ENCODE results near the gene SUSD1.
A peak's percentile ranks its signal among the peaks of the same experiment; 100 is the strongest.

The SUSD1 gene

DNA sequence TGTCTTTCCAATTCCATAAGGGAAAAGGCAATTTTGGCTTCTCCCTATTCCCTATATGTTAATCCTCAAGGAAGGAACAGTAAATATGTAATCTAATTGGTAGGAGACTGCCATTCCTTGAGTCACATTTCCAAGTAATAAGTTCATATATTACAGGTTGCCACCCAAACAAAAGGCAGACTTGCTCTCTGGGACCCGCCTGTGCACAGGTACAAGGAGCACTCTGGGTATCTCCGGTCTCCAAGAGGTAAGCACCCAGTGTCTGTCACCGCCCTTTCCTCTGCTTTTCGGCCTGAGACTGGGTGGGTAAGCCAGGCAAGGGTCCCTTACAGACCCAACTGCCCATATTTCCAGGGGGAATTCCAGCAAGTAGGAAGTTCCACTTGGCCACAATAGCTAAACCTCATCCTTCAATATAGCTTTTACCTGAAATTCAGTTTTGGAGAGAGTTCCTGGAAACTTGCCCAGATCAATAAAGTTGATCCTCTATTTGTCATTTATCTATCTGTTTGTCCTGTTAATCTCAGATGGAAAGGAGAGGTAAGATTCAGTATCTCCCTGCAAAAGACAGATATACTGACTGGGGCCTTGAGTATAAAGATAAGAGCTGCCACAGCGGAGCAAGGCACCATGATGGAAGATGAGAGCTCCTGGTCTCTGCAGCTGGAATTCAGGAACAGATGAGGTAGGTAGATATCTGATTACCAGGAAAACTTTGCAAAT is 81.8 kb downstream of the SUSD1 start:
- Histone ChIP-seq H3K27ac (ENCODE audit: low read length) (no peak overlapping the region), H3K4me1 (ENCODE audit: control insufficient read depth in 1 of 2, insufficient read depth in 2 of 2, low read length in 2 of 2) (no peaks in the 10 kb centered on the region), H3K9me3 (ENCODE audit: control insufficient read depth in 1 of 2, low read length in 2 of 2) (no peaks in the 10 kb centered on the region), H3K4me3 (ENCODE audit: low read depth in 1 of 2, low read length in 2 of 2) (no peak overlapping the region), H3K27me3 (ENCODE audit: low read depth, low read length) (no peaks in the 10 kb centered on the region), H3K36me3 (ENCODE audit: control insufficient read depth in 1 of 2, insufficient read depth in 2 of 2, low read length in 2 of 2) (no peaks in the 10 kb centered on the region)

DNA sequence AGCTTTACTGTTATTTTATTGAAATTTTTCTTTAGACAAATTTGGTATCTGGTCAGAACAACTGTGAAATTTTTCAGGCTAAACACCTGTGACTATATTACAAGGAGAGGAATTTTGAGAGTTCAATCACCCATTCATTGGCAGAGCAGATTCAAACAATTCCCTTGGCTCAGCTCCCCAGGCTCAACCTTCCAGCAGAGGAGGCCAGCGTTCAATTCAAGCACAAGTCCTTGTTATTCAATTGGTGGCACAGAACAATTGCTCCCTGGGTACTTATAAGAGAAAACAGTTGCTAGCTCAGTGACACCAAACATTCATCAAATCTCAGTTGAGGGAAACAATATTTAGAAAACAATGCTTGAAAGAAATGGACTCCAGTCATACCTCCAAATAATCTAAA is 83.3 kb downstream of the SUSD1 start:
- H3K9me3 ChIP-seq (ENCODE audit: control insufficient read depth in 1 of 2, low read length in 2 of 2): no peaks in the 10 kb centered on the region

GRCh38 chr9:112087506-112087905 is 87.6 kb downstream of the SUSD1 start:
- H3K9me3 ChIP-seq (ENCODE audit: control insufficient read depth in 1 of 2, low read length in 2 of 2): no peaks in the 10 kb centered on the region
- no peak overlapping the region for H3K27ac ChIP-seq (ENCODE audit: low read length)
- no peaks in the 10 kb centered on the region for H3K27me3 ChIP-seq (ENCODE audit: low read depth, low read length)
- H3K4me1 ChIP-seq (ENCODE audit: control insufficient read depth in 1 of 2, insufficient read depth in 2 of 2, low read length in 2 of 2): no peaks in the 10 kb centered on the region
- no peaks in the 10 kb centered on the region for H3K36me3 ChIP-seq (ENCODE audit: control insufficient read depth in 1 of 2, insufficient read depth in 2 of 2, low read length in 2 of 2)
- H3K4me3 ChIP-seq (ENCODE audit: low read depth in 1 of 2, low read length in 2 of 2): no peak overlapping the region

More for the DNA sequence above, 83.3 kb downstream of the SUSD1 start:
- Histone ChIP-seq H3K36me3 (ENCODE audit: control insufficient read depth in 1 of 2, insufficient read depth in 2 of 2, low read length in 2 of 2) (no peaks in the 10 kb centered on the region), H3K4me1 (ENCODE audit: control insufficient read depth in 1 of 2, insufficient read depth in 2 of 2, low read length in 2 of 2) (no peaks in the 10 kb centered on the region), H3K27me3 (ENCODE audit: low read depth, low read length) (no peaks in the 10 kb centered on the region), H3K27ac (ENCODE audit: low read length) (no peak overlapping the region), H3K4me3 (ENCODE audit: low read depth in 1 of 2, low read length in 2 of 2) (no peak overlapping the region)

DNA sequence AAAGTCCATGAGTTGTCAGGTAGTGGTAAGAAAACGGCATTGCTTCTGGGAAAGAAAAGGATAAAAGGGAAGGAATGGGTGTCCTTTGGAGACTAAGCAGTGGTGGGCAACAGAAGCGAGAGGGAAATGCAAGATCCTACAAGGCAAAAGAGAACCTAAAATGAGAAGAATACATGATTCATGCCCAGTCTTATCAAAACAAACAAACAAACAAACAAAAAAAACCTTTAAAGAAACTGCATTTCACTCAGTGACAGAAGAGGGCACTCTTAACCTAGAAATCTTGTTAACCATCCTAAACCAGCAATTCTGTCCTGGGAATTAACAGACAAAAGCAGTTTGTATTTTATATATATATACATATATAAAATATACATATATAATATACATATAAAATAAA is 88.5 kb downstream of the SUSD1 start:
- H3K36me3 ChIP-seq (ENCODE audit: control insufficient read depth in 1 of 2, insufficient read depth in 2 of 2, low read length in 2 of 2): no peaks in the 10 kb centered on the region
- H3K4me3 ChIP-seq (ENCODE audit: low read depth in 1 of 2, low read length in 2 of 2): no peak overlapping the region
- H3K4me1 ChIP-seq (ENCODE audit: control insufficient read depth in 1 of 2, insufficient read depth in 2 of 2, low read length in 2 of 2): no peaks in the 10 kb centered on the region
- H3K27me3 ChIP-seq (ENCODE audit: low read depth, low read length): no peaks in the 10 kb centered on the region
- H3K27ac ChIP-seq (ENCODE audit: low read length): no peak overlapping the region
- no peaks in the 10 kb centered on the region for H3K9me3 ChIP-seq (ENCODE audit: control insufficient read depth in 1 of 2, low read length in 2 of 2)

- no peaks in the 10 kb centered on the region for H3K36me3 ChIP-seq (ENCODE audit: control insufficient read depth in 1 of 2, insufficient read depth in 2 of 2, low read length in 2 of 2)
- no peaks in the 10 kb centered on the region for H3K27me3 ChIP-seq (ENCODE audit: low read depth, low read length)
- H3K4me3 ChIP-seq (ENCODE audit: low read depth in 1 of 2, low read length in 2 of 2): no peak overlapping the region
- no peaks in the 10 kb centered on the region for H3K4me1 ChIP-seq (ENCODE audit: control insufficient read depth in 1 of 2, insufficient read depth in 2 of 2, low read length in 2 of 2)
- no peak overlapping the region for H3K27ac ChIP-seq (ENCODE audit: low read length)
- no peaks in the 10 kb centered on the region for H3K9me3 ChIP-seq (ENCODE audit: control insufficient read depth in 1 of 2, low read length in 2 of 2)
Observed at GRCh38 chr9:112084907-112085306, 90.2 kb downstream of the SUSD1 start.

DNA sequence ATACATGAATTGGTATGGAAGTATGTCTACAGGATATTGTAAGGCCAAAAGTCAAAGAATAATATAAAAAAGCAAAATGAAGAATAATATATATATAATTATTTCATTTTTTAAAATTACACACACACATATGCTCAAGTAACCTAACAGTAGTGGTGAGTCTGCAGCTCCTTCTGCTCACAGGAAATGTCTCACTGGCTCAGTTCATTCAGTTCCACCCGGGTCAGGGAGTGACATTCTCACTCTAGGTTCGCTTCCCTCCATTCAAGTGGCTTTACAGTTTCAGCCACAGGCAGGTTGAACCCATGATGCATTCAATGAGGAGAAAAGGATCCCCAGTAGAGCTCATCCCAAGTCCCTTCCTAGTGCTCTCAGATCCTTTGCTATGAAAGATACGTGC is 90.8 kb downstream of the SUSD1 start:
- no peak overlapping the region for H3K27ac ChIP-seq (ENCODE audit: low read length)
- no peaks in the 10 kb centered on the region for H3K27me3 ChIP-seq (ENCODE audit: low read depth, low read length)
- no peaks in the 10 kb centered on the region for H3K4me1 ChIP-seq (ENCODE audit: control insufficient read depth in 1 of 2, insufficient read depth in 2 of 2, low read length in 2 of 2)
- no peaks in the 10 kb centered on the region for H3K9me3 ChIP-seq (ENCODE audit: control insufficient read depth in 1 of 2, low read length in 2 of 2)
- H3K36me3 ChIP-seq (ENCODE audit: control insufficient read depth in 1 of 2, insufficient read depth in 2 of 2, low read length in 2 of 2): no peaks in the 10 kb centered on the region
- H3K4me3 ChIP-seq (ENCODE audit: low read depth in 1 of 2, low read length in 2 of 2): no peak overlapping the region

DNA sequence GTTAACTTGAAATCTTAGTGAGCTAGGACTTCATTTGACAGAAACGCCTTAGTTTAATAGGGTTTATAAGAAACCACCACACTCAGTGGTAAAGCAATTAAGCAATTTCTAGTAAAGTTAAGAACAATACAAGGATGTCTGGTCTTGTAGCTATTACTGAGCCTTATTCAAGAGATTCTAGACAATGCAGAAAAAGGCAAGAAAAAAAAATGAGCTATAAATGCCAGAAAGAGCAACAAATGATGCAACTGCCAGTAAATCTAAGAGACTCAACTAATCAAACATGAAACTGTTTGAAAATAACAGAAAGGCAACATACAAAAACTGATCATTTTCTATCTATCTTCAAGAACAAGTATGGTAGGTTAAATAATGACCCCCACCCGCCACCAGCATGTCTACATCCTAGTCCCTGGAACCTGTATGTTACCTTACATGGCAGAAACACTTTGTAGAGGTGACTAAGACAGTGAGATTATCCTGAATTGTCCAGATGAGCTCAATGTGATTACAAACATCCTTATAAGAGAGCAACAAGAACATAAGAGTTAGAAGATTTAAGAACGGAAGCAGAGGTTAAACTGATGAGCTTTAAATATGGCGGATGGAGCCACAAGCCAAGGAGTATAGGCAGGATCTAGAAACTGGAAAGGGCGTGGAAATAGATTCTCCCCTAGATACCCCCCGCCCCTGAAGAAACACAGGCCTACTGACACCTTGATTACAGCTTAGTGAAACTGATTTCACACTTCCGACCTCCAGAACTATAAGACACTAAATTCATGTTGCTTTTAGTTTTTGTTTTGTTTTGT is 93.0 kb downstream of the SUSD1 start:
- Histone ChIP-seq H3K9me3 (ENCODE audit: control insufficient read depth in 1 of 2, low read length in 2 of 2) (no peaks in the 10 kb centered on the region), H3K27ac (ENCODE audit: low read length) (no peak overlapping the region), H3K36me3 (ENCODE audit: control insufficient read depth in 1 of 2, insufficient read depth in 2 of 2, low read length in 2 of 2) (no peaks in the 10 kb centered on the region), H3K4me1 (ENCODE audit: control insufficient read depth in 1 of 2, insufficient read depth in 2 of 2, low read length in 2 of 2) (no peaks in the 10 kb centered on the region), H3K27me3 (ENCODE audit: low read depth, low read length) (no peaks in the 10 kb centered on the region), H3K4me3 (ENCODE audit: low read depth in 1 of 2, low read length in 2 of 2) (no peak overlapping the region)

DNA sequence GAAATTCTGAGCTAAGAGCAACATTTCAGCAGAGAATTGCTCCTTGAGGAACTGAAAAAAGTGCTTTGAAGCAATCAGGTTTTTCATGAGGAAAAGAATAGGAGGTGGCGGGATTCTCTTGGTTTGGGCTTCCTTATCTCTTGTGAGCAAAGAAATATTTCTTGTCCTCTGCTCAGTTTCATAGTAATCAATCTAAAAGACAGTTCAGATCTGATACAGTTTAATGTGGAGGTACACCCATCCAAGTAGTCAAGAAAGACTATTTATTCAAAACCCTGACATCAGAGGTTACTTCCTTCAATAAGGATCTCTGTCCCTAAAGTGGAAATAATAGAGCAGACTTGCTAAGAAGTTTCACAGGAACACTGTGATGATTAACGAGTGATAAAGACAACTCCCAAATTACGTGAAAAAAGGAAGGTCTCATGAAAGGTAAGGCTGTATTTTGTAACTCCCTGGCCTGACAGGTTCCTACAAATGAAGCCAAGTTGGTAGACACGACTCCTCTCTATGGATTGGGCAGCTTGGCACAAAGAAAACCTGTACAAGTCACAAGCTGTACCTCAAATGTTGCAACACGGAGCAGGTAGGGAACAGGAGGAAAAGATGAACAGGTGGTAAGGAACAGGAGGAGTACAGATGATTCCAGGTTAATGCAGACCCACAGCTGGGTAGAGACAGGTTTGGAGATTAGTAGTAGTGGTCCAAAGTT is 94.1 kb downstream of the SUSD1 start:
- H3K27me3 ChIP-seq (ENCODE audit: low read depth, low read length): no peaks in the 10 kb centered on the region
- no peaks in the 10 kb centered on the region for H3K9me3 ChIP-seq (ENCODE audit: control insufficient read depth in 1 of 2, low read length in 2 of 2)
- no peaks in the 10 kb centered on the region for H3K36me3 ChIP-seq (ENCODE audit: control insufficient read depth in 1 of 2, insufficient read depth in 2 of 2, low read length in 2 of 2)
- no peaks in the 10 kb centered on the region for H3K4me1 ChIP-seq (ENCODE audit: control insufficient read depth in 1 of 2, insufficient read depth in 2 of 2, low read length in 2 of 2)
- no peak overlapping the region for H3K27ac ChIP-seq (ENCODE audit: low read length)
- H3K4me3 ChIP-seq (ENCODE audit: low read depth in 1 of 2, low read length in 2 of 2): no peak overlapping the region

DNA sequence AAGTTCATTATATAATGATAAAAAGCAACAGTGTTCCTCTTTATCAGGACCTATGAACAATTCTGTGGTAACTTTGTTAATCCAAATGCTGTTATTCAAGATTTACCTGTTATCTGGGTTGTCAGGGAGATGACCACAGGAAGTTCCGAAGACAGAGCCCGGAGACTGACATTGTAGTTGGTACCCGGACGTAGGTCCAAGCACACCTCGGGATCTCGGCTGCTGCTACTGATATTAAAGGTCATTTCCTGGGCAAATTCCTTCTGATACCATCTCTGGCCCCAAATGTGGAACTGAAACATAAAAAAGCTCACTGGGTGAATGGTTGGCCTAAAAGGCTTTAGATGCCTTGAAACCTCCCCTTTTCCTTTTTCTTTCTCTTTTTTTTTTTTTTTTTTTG is 96.7 kb downstream of the SUSD1 start:
- no peaks in the 10 kb centered on the region for H3K36me3 ChIP-seq (ENCODE audit: control insufficient read depth in 1 of 2, insufficient read depth in 2 of 2, low read length in 2 of 2)
- no peaks in the 10 kb centered on the region for H3K9me3 ChIP-seq (ENCODE audit: control insufficient read depth in 1 of 2, low read length in 2 of 2)
- no peak overlapping the region for H3K27ac ChIP-seq (ENCODE audit: low read length)
- no peaks in the 10 kb centered on the region for H3K27me3 ChIP-seq (ENCODE audit: low read depth, low read length)
- H3K4me1 ChIP-seq (ENCODE audit: control insufficient read depth in 1 of 2, insufficient read depth in 2 of 2, low read length in 2 of 2): no peaks in the 10 kb centered on the region
- H3K4me3 ChIP-seq (ENCODE audit: low read depth in 1 of 2, low read length in 2 of 2): no peak overlapping the region

GRCh38 chr9:112076814-112077213 is 98.3 kb downstream of the SUSD1 start:
- Histone ChIP-seq H3K4me3 (ENCODE audit: low read depth in 1 of 2, low read length in 2 of 2) (no peak overlapping the region), H3K27ac (ENCODE audit: low read length) (no peak overlapping the region), H3K4me1 (ENCODE audit: control insufficient read depth in 1 of 2, insufficient read depth in 2 of 2, low read length in 2 of 2) (no peaks in the 10 kb centered on the region), H3K36me3 (ENCODE audit: control insufficient read depth in 1 of 2, insufficient read depth in 2 of 2, low read length in 2 of 2) (no peaks in the 10 kb centered on the region), H3K9me3 (ENCODE audit: control insufficient read depth in 1 of 2, low read length in 2 of 2) (no peaks in the 10 kb centered on the region), H3K27me3 (ENCODE audit: low read depth, low read length) (no peaks in the 10 kb centered on the region)

DNA sequence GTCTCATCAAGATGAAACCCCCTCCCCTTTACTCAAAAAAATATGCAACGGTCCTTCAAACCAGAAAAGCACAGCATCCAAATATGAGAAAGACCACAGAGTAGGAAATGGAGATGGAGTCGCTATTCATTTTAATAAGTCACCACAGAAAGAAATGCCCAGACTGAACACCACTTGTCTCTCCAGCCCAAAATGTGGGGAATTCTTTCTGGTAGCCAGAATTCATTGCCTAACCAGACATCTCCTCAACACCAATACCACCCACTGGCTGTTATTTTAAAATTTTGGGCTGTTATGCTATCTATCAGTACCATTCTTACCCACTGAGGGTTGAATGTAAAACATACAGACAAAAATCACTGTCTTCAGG is 100.1 kb downstream of the SUSD1 start:
- no peak overlapping the region for H3K4me3 ChIP-seq (ENCODE audit: low read depth in 1 of 2, low read length in 2 of 2)
- no peaks in the 10 kb centered on the region for H3K9me3 ChIP-seq (ENCODE audit: control insufficient read depth in 1 of 2, low read length in 2 of 2)
- no peaks in the 10 kb centered on the region for H3K27me3 ChIP-seq (ENCODE audit: low read depth, low read length)
- no peaks in the 10 kb centered on the region for H3K4me1 ChIP-seq (ENCODE audit: control insufficient read depth in 1 of 2, insufficient read depth in 2 of 2, low read length in 2 of 2)
- H3K36me3 ChIP-seq (ENCODE audit: control insufficient read depth in 1 of 2, insufficient read depth in 2 of 2, low read length in 2 of 2): no peaks in the 10 kb centered on the region
- H3K27ac ChIP-seq (ENCODE audit: low read length): peak overlapping the region; percentile 83
